ENCODE measurements around the gene RASA3. TPM values are rescaled to one million over a fixed set of nuclear protein-coding genes. Genes with fewer than 3 reads are reported as not detected.
A peak's percentile ranks its signal among the peaks of the same experiment; 100 is the strongest.
"Not testable (repeated sequence)": the region's sequence is repeated elsewhere in the genome, so short reads cannot be mapped to it uniquely, and the experiment has no call there.

RASA3 gene
- total RNA-seq, 1 experiment from 2014 or later: 21.4 TPM

DNA sequence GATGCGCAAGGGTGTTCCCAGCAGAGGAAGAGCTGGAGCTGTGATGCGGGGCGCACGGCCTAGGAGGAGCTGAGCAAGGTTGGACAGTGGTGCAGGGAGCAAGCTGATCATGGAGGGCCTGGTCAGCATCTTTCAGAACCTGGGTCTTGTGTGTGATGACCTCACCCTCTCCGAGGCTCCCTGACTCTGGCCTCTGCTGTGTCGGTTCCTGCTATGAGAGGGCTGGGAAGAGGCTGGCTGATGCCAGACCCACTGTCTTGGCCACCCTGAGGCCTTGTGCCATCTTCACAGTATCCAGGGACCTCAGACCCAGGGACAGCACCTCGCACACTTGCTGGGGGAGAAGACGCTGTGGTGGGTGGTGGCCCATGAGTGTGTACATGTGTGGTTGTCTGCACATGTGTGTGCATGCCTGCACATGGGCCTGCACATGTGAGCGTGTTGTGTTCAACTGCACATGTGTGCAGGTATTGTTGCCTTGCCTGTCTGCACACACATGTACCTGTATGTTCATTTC lies 142.0 kb downstream of the RASA3 start:
- DNase-seq (ENCODE audit: low spot score): no peak

DNA sequence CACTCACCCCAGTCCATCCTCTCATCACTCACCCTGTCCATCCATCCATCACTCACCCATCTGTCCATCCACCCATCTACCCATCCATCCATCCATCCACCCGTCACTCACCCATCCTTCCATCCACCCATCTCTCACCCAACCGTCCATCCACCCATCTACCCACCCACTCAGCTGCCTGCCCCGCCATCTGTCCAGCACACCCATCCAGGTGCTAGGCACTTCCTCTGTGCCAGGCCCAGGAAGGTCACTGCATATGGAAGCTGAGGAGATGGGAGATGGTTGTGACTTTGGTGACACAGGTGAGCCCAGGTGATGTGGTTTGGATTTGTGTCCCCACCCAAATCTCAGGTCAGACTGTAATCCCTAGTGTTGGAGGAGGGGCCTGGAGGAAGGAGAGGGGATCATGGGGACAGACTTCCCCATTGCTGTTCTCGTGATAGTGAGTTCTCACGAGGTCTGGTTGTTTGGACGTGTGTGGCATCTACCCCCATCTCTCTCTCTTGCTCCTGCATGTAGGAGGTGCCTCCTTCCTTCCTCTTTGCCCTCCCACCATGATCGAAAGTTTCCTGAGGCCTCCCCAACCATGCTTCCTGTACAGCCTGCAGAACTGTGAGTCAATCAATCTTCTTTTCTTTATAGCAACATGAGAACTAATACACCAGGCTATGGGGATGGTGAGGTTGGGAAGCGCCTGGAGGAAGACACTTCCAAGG lies 142.7 kb downstream of the RASA3 start:
- no peak for DNase-seq (ENCODE audit: low spot score)

DNA sequence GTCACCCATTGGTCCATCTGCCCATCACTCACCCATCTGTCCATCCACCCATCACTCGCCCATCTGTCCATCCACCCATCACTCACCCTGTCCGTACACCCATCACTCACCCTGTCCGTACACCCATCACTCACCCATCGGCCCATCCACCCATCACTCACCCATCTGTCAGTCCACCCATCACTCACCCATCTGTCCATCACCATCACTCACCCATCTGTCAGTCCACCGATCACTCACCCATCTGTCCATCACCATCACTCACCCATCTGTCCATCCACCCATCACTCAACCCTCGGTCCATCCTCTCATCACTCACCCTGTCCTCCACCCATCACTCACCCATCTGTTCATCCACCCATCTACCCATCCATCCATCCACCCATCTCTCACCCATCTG lies 143.6 kb downstream of the RASA3 start:
- not testable (repeated sequence) for DNase-seq (ENCODE audit: low spot score)

DNA sequence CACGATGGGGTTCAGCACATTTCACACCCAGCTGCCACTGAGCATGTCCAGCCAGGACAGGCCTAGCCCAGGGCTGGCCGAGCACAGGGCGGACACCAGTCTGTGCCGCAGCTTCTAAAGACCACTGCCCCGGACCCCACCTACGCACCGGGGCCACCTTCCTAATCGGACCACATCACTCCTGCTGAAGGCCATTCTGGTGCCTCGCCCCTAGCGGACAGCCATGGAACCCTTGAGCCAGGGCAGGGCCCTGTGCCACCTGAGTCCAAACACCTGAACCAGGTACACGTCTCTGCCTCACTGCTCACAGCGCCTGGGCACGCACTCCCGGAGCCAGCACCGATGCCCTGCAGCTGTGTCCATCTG lies 150.1 kb downstream of the RASA3 start:
- no peak for DNase-seq (ENCODE audit: low spot score)

DNA sequence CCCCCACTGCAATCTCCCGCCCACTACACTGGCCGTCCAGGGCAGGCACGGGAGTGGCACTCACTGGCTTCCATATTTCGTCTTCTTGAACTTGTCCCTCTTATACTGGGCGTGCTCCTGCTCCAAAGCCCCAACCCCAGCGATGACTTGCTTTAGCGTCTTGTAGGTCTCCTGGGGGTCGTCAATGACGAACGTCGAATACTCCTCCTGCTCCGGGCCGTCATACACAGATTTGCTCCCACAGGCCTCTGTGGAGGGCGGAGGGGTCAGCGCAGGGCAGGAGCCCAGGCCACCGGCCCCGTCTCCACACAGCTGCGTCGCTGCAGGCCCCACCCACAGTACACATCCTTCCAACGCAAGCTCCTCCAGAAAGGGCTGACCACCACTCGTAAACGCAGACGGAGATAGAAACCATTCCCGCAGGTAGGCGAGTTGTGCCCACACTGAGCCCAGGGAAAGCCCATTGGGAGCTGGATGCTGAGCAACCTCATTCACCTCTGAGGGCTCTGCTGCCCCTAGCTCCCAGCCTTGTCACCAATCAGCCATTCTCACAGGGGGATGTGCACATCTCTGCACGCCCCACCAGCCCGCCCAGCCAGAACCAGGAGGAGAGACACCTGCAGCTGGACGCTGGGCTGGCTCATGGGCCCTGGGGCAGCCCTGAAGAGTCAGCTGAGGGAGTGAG lies 150.7 kb downstream of the RASA3 start:
- no peak for DNase-seq (ENCODE audit: low spot score)

DNA sequence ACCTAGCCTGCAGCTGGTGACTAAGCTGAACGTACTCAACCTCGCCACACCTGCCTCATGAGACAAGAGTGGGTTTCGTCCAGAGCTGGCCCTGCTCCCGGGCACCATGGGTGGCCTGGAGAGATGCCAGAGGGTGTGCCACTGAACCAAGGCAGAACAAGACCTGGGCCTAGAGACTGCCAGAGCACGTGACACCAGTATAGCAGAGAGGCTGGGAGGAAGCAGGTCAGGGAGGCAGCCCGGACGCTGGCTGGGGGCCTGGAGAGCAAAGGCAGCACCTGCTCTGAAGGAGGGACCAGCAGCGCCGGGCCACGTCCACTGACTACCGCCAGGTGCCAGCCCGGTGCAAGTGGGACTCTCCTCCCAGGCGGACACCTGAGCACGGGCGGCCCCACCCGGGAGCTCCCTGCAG lies 151.2 kb downstream of the RASA3 start:
- DNase-seq (ENCODE audit: low spot score): peak; percentile 76

DNA sequence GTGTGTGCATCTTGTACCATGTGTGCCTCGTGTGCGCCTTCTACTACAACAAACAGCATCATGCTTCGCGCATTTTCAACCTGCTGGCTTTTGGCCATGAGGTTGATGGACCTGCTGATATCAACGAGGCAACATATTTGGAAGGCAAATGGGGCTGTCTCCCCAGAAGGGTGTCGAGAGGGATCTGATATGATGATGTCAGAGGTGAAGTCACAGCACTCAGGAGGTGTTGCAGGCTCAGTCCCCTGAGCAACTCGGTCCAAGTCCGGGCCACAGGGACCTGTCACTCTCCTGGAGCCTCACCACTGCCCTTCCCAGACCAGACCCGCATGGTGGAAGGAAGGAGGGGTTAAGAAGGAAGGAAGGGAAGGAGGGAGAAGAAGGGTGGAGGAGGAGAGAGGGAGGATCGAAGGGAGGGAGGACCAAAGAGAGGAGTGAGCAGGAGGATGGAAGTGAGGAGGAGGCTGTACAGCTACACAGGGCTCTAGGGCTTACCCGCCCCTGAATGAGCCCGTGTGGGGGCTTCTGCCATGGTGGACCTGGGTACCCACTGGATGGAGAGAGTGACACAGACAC lies 151.8 kb downstream of the RASA3 start:
- no peak for DNase-seq (ENCODE audit: low spot score)

DNA sequence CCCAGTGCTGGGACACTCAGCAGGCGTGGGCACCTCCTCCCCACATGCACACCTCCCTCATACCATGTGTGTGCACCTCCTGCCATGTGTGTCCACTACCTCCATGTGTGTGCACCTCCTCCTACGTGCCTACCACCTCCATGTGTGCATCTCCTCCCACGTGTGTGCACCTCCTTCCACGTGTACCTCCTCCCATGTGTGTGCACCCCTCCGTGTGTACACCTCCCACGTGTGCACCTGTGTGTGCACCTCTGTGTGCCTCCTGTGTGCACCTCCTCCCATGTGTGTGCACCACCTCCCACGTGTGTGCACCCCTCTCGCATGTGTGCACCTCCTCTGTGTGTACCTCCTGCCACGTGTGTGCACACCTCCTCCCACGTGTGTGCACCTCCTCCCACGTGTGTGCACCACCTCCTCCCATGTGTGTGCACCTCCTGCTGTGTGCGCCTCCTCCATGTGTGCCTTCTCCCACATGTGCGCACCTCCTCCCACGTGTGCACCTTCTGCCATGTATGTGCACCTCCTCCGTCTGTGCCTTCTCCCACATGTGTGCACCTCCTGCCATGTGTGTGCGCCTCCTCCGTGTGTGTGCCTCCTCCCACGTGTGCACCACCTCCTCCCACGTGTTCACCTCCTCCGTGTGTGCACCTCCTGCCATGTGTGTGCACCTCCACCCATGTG lies 152.5 kb downstream of the RASA3 start:
- no peak for DNase-seq (ENCODE audit: low spot score)

DNA sequence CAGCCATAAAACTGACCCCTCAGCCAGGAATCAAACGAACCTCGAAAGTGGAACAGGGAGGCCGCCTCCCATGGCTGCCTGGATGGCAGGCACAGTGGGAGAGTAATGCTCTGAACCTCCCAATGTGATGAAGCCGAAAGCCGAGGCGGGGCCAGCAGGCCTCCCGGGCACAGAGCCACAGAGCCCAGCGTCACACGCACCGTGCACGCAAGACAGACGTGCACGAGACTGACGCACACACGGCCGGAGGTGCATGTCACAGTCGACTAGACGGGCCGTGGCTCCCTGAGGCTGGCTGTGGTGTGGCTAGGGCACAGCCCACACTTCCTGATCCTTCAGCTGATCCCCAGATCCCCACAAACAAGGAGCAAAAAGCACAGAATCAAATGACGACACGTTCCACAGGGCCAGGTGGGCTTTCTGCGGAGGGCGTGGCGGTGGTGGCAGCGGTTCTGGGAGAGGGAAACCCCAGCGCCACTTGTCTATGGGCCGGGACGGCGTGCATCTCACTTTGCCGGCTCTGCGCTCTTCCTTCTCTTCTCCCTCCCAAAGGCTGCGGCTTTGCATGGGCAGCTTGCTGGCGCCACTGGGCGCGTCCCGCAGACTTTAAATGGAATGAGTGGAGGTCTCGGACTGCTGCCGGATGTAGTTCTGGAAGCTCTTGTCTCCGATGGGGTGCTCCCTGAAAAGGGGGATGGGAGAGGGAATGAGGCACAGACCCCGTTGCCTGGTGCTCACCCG lies 153.5 kb downstream of the RASA3 start:
- DNase-seq (ENCODE audit: low spot score): no peak

DNA sequence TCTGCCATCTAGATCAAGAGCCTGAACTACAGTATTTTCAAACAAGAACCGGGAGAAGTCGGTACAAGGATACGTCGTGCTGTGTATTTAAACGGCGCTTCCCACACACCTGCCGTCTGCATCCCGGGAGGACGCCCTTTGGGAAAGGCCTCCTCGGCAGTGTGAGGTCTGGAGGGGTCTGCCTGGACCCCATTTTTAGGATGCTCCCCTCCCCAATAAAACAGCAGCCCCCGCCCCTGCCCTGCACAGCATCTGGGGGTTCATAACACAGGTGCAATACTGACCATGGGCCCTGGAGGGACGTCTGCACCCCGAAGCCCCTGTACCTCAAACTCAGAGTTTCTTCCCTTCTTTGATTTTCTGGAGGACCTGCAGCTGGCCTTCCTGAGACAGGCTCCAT lies 154.4 kb downstream of the RASA3 start:
- DNase-seq (ENCODE audit: low spot score): no peak

DNA sequence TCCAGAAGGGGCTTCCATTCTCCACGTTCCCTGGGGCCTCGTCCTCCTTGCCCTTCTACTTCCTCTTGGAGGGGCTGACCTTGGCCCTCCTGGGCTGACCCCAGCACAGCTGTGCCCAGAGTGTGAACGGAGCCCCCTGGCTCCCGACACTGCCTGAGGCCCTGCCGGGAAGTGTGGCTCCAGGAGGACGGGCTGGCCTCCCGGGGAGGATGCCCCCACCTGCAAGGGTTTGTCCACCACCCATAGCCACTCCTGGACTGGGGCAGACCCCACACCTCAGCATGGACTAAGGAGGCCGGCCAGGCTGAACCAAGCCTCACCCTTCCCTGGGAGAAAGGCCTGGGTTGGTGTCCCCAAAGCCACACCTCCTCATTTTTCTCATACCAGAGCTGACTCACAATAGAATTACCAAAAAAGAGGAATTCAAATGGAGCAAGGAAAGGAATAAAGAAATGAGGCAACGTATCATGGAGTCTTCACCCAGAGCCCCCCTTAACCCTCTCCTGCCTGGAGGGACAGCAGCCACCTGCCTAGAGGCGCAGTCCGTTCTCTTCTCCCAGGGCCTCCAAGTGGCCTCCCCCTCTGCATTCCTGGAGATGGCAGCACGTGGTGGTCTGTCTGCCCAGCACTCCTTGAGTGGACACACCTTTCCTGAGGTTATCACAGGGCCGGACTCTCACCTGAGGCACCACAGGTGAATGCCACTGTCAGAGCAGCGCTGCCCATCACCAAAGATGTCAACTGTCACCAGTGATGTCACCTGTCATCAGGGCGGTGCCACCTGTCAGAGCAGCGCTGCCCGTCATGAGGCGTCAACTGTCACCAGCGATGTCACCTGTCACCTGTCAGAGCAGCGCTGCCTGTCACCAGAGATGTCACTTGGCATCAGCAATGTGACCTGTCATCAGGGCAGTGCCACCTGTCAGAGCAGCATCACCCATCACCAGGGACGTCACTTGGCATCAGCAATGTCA lies 155.4 kb downstream of the RASA3 start:
- peak; percentile 92 for DNase-seq (ENCODE audit: low spot score)

DNA sequence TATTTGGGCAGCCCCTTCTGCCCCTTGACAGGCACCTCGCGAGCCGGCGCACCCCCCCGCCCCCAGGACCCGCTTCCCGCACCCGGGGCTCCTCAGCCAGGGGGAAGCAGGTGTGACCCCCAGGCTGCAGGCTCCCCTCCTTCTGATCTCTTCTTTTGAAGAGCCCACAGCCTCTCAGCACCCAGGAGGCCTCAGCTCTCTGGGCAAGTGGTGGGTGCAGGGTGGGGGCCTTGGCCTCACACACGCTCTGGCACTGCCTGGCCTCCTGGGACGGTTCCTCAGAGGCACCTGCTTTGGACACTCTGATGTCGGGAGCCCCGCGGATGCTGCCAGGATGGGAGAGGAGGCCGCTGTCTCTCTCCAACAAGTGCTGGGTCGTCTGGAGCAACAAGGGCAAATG lies 157.0 kb downstream of the RASA3 start:
- no peak for DNase-seq (ENCODE audit: low spot score)

DNA sequence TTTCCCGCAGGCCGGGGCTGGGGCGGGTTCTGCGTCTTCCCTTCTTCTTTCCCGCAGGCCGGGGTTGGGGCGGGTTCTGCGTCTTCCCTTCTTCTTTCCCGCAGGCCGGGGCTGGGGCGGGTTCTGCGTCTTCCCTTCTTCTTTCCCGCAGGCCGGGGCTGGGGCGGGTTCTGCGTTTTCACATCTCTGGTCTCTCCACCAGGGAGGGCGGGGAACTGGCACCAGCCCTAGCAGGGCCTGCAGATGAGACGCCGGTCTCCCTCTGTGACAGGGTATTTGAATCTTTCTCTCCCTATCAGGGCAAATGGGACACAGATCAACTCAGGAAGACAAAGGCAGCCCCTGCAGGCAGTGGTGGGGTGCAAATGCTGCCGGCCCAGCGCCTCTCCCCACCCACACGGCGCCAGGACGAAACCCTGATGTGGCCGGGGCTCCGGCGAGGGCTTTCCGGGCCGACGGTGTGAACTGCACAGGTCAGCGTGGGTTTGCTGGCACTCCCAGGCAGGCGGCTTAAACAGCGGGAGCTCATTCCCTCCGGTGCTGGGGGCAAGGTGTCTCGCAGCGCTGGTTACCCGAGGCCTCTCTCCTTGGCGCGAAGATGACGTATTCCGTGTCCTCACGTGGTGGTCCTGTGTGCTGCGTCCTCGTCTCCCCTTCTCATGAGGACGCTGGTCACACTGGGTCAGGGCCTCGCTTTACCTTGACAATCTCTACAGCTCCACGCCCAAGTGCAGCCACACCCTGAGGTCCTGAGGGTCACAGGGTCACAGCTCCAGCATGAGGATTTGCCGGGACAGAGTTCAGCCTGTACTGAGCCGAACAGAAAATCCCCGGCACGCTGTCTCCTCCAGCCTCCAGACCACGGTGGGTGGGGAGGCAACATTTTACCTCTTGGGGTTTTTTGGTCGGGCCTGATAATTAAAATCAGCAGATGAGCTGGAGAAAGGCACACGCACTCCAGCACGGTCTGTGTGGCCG lies 157.8 kb downstream of the RASA3 start:
- DNase-seq (ENCODE audit: low spot score): no peak

DNA sequence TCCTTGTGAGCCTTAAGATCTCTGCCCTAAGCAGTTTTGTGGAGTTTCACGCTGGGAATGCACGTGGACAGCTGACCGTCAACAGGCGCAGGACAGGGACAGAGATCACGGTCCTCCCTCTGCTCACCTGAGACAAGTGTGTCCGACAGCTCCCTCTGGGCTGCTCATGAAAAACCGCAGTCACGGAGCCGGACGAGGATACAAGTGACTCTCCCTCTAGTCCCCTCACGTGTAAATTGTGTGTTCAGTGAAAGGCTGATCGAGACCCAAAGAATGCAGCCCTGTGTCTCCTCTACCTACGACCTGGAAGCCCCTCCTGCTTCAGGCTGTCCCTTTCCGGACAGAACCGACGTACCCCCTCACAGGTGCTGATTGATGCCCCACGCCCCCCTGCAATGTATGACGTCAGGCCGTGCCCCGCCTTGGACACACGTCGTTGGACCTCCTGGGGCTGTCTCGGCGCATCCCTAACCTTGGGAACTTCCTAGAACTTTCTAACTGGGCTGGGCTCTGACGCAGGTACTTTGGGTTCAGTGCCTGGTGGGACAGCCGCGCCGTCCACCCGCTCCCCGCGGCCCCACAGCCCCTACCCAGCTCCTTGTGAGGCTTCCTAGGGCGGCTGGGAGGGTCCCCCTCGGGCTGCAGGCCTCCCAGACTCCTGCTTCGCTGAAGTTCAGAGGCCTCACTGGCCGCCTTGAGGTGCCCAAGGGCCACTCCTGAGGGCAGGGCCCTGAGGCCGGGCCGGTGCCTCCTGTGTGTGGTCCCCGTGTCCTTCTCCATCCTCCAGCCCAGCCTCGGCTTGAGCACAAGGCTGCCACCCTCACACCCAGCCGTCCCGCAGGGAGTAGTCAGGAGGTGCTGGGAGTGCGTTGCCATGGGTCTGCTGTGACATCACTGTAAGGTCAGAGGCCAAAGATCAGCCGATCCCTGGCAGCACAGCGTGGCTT lies 158.9 kb downstream of the RASA3 start, which contains the start of gene C13orf46:
C13orf46 (minus strand) TSS at position 859 of the 947 bp plus-strand sequence; CDS start at position 780, 79 bp downstream.
- DNase-seq (ENCODE audit: low spot score): no peak

DNA sequence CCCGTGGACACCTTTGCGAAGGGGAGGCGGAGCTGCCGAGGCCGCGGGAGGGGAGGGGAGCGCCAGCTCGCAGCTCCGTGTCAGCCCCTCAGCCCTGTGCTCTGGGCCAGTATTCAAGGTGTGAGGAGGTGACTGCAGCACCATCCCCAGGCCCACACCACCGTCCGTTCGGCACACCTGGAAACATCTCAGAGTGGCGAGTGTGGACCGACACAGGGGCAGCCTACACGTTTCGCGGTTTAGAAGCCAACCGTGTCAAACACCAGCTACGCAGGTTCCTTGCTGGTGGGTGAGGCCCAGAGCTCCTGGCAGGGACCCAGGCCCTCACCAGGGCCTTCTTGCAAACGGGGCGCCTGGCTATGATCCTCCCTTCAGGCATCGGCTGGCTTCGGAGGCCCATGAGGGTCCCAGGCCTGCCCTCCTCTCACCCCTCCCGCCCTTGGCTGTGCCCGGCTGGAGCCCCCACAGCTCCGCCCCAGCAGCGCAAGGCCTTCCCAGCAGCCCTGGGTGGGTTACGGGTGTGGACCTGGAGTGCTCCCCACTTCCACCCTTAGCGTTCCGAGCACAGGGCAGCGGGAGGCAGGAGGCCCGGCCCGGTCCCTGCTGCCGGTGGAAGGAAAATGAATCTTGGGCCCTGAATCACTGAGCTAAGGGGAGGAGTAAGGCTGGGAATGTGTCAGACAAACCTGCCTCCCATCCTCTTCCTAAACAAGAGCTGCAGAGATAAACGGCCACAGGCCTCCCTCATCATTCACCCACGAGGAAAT lies 159.8 kb downstream of the RASA3 start:
- no peak for DNase-seq (ENCODE audit: low spot score)

DNA sequence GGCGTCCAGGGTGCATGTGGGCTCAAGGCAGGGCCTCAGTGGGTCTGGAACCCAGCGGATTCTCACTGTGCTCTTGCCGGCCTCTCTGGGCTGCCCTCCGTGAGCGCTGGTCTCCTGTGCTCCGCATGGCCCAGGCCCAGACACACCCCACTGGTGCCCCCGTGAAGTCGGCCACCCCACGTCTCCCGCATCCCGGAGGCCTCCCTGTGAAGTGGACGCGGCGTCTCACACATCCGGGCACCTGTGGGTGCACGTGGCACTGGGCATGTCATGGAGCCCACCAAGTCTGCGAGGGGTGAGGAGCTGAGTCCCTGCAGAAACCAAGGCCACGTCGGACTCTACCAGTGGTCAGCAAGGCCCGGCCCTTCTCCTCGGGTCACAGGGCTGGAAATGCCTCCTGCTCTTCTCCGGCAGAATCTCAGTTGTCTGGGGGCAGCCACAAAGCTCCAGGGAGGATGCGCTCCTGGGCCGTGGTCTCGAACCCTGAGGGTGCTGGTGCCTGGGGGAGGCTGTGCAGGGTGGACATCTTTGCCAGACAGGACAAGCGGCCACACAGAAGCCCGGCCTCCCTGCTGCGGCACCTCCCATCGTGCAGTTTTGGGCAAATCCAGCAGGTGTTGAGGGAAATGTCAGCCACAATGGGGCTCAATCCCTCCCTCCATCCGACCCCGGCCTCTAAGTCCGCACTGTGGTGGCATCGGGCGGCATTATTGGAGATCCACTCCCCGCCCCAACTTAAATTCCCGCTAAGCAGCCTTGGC lies 160.8 kb downstream of the RASA3 start:
- no peak for DNase-seq (ENCODE audit: low spot score)
